Effector CD8-positive, alpha-beta T cell (primary cell): ENCODE measurements around the gene COL20A1.
"Not testable (repeated sequence)": the region's sequence is repeated elsewhere in the genome, so short reads cannot be mapped to it uniquely, and the experiment has no call there.

Experiments used
- DNase-seq: peaks from one replicate; lab custom pipeline; 2025; lab: John Stamatoyannopoulos, UW
- total RNA-seq, 4 experiments: gene quantifications; one replicate each; lab custom pipeline; 2026; lab: John Stamatoyannopoulos, UW

Gene COL20A1
- 0 to 0.12 (median 0.09) reads per million in 4 experiments for total RNA-seq

GRCh38 chr20:63292904-63293303, at the start of gene COL20A1:
Gene COL20A1 (plus strand): TSS chr20:63293186. CDS start chr20:63295108, 1,922 bp downstream.
- no peak for DNase-seq

GRCh38 chr20:63243604-63244247, 49.3 kb upstream of the COL20A1 start:
- DNase-seq = no peak

- DNase-seq = no peak
Observed at GRCh38 chr20:63244468-63244867, 48.5 kb upstream of the COL20A1 start.

- no peak for DNase-seq
Observed at GRCh38 chr20:63246490-63247288, 46.3 kb upstream of the COL20A1 start.

GRCh38 chr20:63247671-63248228, 45.2 kb upstream of the COL20A1 start:
- no peak for DNase-seq

GRCh38 chr20:63248835-63249591, 44.0 kb upstream of the COL20A1 start:
- DNase-seq = no peak

GRCh38 chr20:63249891-63250290, 43.1 kb upstream of the COL20A1 start:
- DNase-seq = no peak

GRCh38 chr20:63251350-63251749, 41.6 kb upstream of the COL20A1 start:
- not testable (repeated sequence) for DNase-seq

GRCh38 chr20:63252284-63252711, 40.7 kb upstream of the COL20A1 start:
- no peak for DNase-seq

GRCh38 chr20:63253065-63253437, 39.9 kb upstream of the COL20A1 start:
- no peak for DNase-seq

- no peak for DNase-seq
Observed at GRCh38 chr20:63253438-63254231, 39.4 kb upstream of the COL20A1 start.

- no peak for DNase-seq
Observed at GRCh38 chr20:63254232-63254605, 38.8 kb upstream of the COL20A1 start, which contains the start of gene NKAIN4. Gene NKAIN4 (minus strand): TSS chr20:63254463. CDS start chr20:63254450, 13 bp downstream.

- no peak for DNase-seq
Observed at GRCh38 chr20:63254606-63255384, 38.2 kb upstream of the COL20A1 start.

GRCh38 chr20:63255931-63256704, 36.9 kb upstream of the COL20A1 start:
- no peak for DNase-seq

- no peak for DNase-seq
Observed at GRCh38 chr20:63256954-63257353, 36.0 kb upstream of the COL20A1 start.

- no peak for DNase-seq
Observed at GRCh38 chr20:63257629-63258028, 35.4 kb upstream of the COL20A1 start.

GRCh38 chr20:63258781-63259180, 34.2 kb upstream of the COL20A1 start:
- DNase-seq = no peak

GRCh38 chr20:63259734-63260460, 33.1 kb upstream of the COL20A1 start:
- no peak for DNase-seq

GRCh38 chr20:63260521-63260920, 32.5 kb upstream of the COL20A1 start:
- DNase-seq = no peak
